ENCODE data around the gene PCNX2.

Gene PCNX2

GRCh38 chr1:233022246-233022645 lies 273.3 kb downstream of the PCNX2 start:
- H3K9ac ChIP-seq (ENCODE audit: low read depth, low read length), result no peak overlapping the region
- peaks cover 8% of the 10 kb centered on the region; the same call in 1 of the 2 replicates for H3K4me1 ChIP-seq (ENCODE audit: insufficient read depth, low read length)
- peaks cover 26% of the 10 kb centered on the region; the same call in 1 of the 2 replicates for H3K36me3 ChIP-seq (ENCODE audit: insufficient read depth, low read depth, low read length)
- no peaks in the 10 kb centered on the region for H3K27me3 ChIP-seq (ENCODE audit: insufficient read depth, low read length)
- no peak overlapping the region for H3K27ac ChIP-seq (ENCODE audit: low read length)
- H3K9me3 ChIP-seq (ENCODE audit: insufficient read depth, low read depth, low read length), result no peaks in the 10 kb centered on the region
- H3K4me3 ChIP-seq (ENCODE audit: low read length), result no peak overlapping the region

- H3K4me1 ChIP-seq (ENCODE audit: insufficient read depth, low read length), result peaks cover 1% of the 10 kb centered on the region; the same call in 1 of the 2 replicates
- H3K9ac ChIP-seq (ENCODE audit: low read depth, low read length), result no peak overlapping the region
- no peak overlapping the region for H3K27ac ChIP-seq (ENCODE audit: low read length)
- no peak overlapping the region for H3K4me3 ChIP-seq (ENCODE audit: low read length)
- H3K27me3 ChIP-seq (ENCODE audit: insufficient read depth, low read length), result no peaks in the 10 kb centered on the region
- peaks cover 35% of the 10 kb centered on the region; the same call in 1 of the 2 replicates for H3K36me3 ChIP-seq (ENCODE audit: insufficient read depth, low read depth, low read length)
- H3K9me3 ChIP-seq (ENCODE audit: insufficient read depth, low read depth, low read length), result no peaks in the 10 kb centered on the region
Observed at GRCh38 chr1:233020426-233020825, 275.1 kb downstream of the PCNX2 start.

GRCh38 chr1:233019778-233020325 lies 275.7 kb downstream of the PCNX2 start:
- Histone ChIP-seq H3K4me3 (ENCODE audit: low read length) (no peak overlapping the region), H3K4me1 (ENCODE audit: insufficient read depth, low read length) (no peaks in the 10 kb centered on the region), H3K9ac (ENCODE audit: low read depth, low read length) (no peak overlapping the region), H3K36me3 (ENCODE audit: insufficient read depth, low read depth, low read length) (peaks cover 34% of the 10 kb centered on the region; the same call in 1 of the 2 replicates), H3K27ac (ENCODE audit: low read length) (no peak overlapping the region), H3K27me3 (ENCODE audit: insufficient read depth, low read length) (no peaks in the 10 kb centered on the region), H3K9me3 (ENCODE audit: insufficient read depth, low read depth, low read length) (no peaks in the 10 kb centered on the region)

- H3K36me3 ChIP-seq (ENCODE audit: insufficient read depth, low read depth, low read length), result peaks cover 37% of the 10 kb centered on the region; the same call in 1 of the 2 replicates
- H3K27me3 ChIP-seq (ENCODE audit: insufficient read depth, low read length), result no peaks in the 10 kb centered on the region
- no peak overlapping the region for H3K27ac ChIP-seq (ENCODE audit: low read length)
- H3K4me3 ChIP-seq (ENCODE audit: low read length), result no peak overlapping the region
- no peaks in the 10 kb centered on the region for H3K9me3 ChIP-seq (ENCODE audit: insufficient read depth, low read depth, low read length)
- no peaks in the 10 kb centered on the region for H3K4me1 ChIP-seq (ENCODE audit: insufficient read depth, low read length)
- no peak overlapping the region for H3K9ac ChIP-seq (ENCODE audit: low read depth, low read length)
Observed at GRCh38 chr1:233019083-233019482, 276.4 kb downstream of the PCNX2 start.

GRCh38 chr1:233016798-233017197 lies 278.7 kb downstream of the PCNX2 start:
- peaks cover 60% of the 10 kb centered on the region for H3K36me3 ChIP-seq (ENCODE audit: insufficient read depth, low read depth, low read length)
- no peak overlapping the region for H3K4me3 ChIP-seq (ENCODE audit: low read length)
- no peaks in the 10 kb centered on the region for H3K4me1 ChIP-seq (ENCODE audit: insufficient read depth, low read length)
- H3K9me3 ChIP-seq (ENCODE audit: insufficient read depth, low read depth, low read length), result no peaks in the 10 kb centered on the region
- H3K27me3 ChIP-seq (ENCODE audit: insufficient read depth, low read length), result no peaks in the 10 kb centered on the region
- H3K27ac ChIP-seq (ENCODE audit: low read length), result no peak overlapping the region
- H3K9ac ChIP-seq (ENCODE audit: low read depth, low read length), result no peak overlapping the region

- Histone ChIP-seq H3K9me3 (ENCODE audit: insufficient read depth, low read depth, low read length) (no peaks in the 10 kb centered on the region), H3K36me3 (ENCODE audit: insufficient read depth, low read depth, low read length) (peaks cover 65% of the 10 kb centered on the region), H3K4me3 (ENCODE audit: low read length) (no peak overlapping the region), H3K27ac (ENCODE audit: low read length) (no peak overlapping the region), H3K27me3 (ENCODE audit: insufficient read depth, low read length) (no peaks in the 10 kb centered on the region), H3K4me1 (ENCODE audit: insufficient read depth, low read length) (no peaks in the 10 kb centered on the region), H3K9ac (ENCODE audit: low read depth, low read length) (no peak overlapping the region)
Observed at GRCh38 chr1:233015965-233016364, 279.6 kb downstream of the PCNX2 start.

GRCh38 chr1:233012021-233012420 lies 283.5 kb downstream of the PCNX2 start:
- Histone ChIP-seq H3K9ac (ENCODE audit: low read depth, low read length) (no peak overlapping the region), H3K4me3 (ENCODE audit: low read length) (no peak overlapping the region)

GRCh38 chr1:233010146-233010545 lies 285.4 kb downstream of the PCNX2 start:
- Histone ChIP-seq H3K4me1 (ENCODE audit: insufficient read depth, low read length) (no peaks in the 10 kb centered on the region), H3K9me3 (ENCODE audit: insufficient read depth, low read depth, low read length) (no peaks in the 10 kb centered on the region), H3K9ac (ENCODE audit: low read depth, low read length) (no peak overlapping the region), H3K27ac (ENCODE audit: low read length) (no peak overlapping the region), H3K36me3 (ENCODE audit: insufficient read depth, low read depth, low read length) (peaks cover 41% of the 10 kb centered on the region), H3K27me3 (ENCODE audit: insufficient read depth, low read length) (no peaks in the 10 kb centered on the region), H3K4me3 (ENCODE audit: low read length) (no peak overlapping the region)

More at GRCh38 chr1:233012021-233012420, 283.5 kb downstream of the PCNX2 start:
- Histone ChIP-seq H3K27ac (ENCODE audit: low read length) (no peak overlapping the region), H3K27me3 (ENCODE audit: insufficient read depth, low read length) (no peaks in the 10 kb centered on the region), H3K4me1 (ENCODE audit: insufficient read depth, low read length) (no peaks in the 10 kb centered on the region), H3K36me3 (ENCODE audit: insufficient read depth, low read depth, low read length) (peaks cover 50% of the 10 kb centered on the region), H3K9me3 (ENCODE audit: insufficient read depth, low read depth, low read length) (no peaks in the 10 kb centered on the region)

- Histone ChIP-seq H3K9ac (ENCODE audit: low read depth, low read length) (no peak overlapping the region), H3K4me1 (ENCODE audit: insufficient read depth, low read length) (no peaks in the 10 kb centered on the region), H3K36me3 (ENCODE audit: insufficient read depth, low read depth, low read length) (peaks cover 10% of the 10 kb centered on the region; the same call in 1 of the 2 replicates), H3K27ac (ENCODE audit: low read length) (no peak overlapping the region), H3K9me3 (ENCODE audit: insufficient read depth, low read depth, low read length) (no peaks in the 10 kb centered on the region), H3K4me3 (ENCODE audit: low read length) (no peak overlapping the region), H3K27me3 (ENCODE audit: insufficient read depth, low read length) (no peaks in the 10 kb centered on the region)
Observed at GRCh38 chr1:233006541-233006973, 289.0 kb downstream of the PCNX2 start.

- Histone ChIP-seq H3K4me3 (ENCODE audit: low read length) (no peak overlapping the region), H3K27me3 (ENCODE audit: insufficient read depth, low read length) (no peaks in the 10 kb centered on the region), H3K36me3 (ENCODE audit: insufficient read depth, low read depth, low read length) (peaks cover 8% of the 10 kb centered on the region; the same call in 1 of the 2 replicates), H3K4me1 (ENCODE audit: insufficient read depth, low read length) (no peaks in the 10 kb centered on the region), H3K9ac (ENCODE audit: low read depth, low read length) (no peak overlapping the region), H3K9me3 (ENCODE audit: insufficient read depth, low read depth, low read length) (no peaks in the 10 kb centered on the region), H3K27ac (ENCODE audit: low read length) (no peak overlapping the region)
Observed at GRCh38 chr1:233006108-233006507, 289.4 kb downstream of the PCNX2 start.

- Histone ChIP-seq H3K9ac (ENCODE audit: low read depth, low read length) (no peak overlapping the region), H3K27me3 (ENCODE audit: insufficient read depth, low read length) (no peaks in the 10 kb centered on the region), H3K9me3 (ENCODE audit: insufficient read depth, low read depth, low read length) (no peaks in the 10 kb centered on the region), H3K4me1 (ENCODE audit: insufficient read depth, low read length) (no peaks in the 10 kb centered on the region), H3K36me3 (ENCODE audit: insufficient read depth, low read depth, low read length) (peaks cover 11% of the 10 kb centered on the region; the same call in 1 of the 2 replicates), H3K4me3 (ENCODE audit: low read length) (no peak overlapping the region), H3K27ac (ENCODE audit: low read length) (no peak overlapping the region)
Observed at GRCh38 chr1:233005703-233006102, 289.8 kb downstream of the PCNX2 start.

- Histone ChIP-seq H3K9me3 (ENCODE audit: insufficient read depth, low read depth, low read length) (no peaks in the 10 kb centered on the region), H3K4me1 (ENCODE audit: insufficient read depth, low read length) (no peaks in the 10 kb centered on the region), H3K27ac (ENCODE audit: low read length) (no peak overlapping the region), H3K27me3 (ENCODE audit: insufficient read depth, low read length) (no peaks in the 10 kb centered on the region), H3K4me3 (ENCODE audit: low read length) (no peak overlapping the region), H3K9ac (ENCODE audit: low read depth, low read length) (no peak overlapping the region), H3K36me3 (ENCODE audit: insufficient read depth, low read depth, low read length) (peaks cover 17% of the 10 kb centered on the region; the same call in 1 of the 2 replicates)
Observed at GRCh38 chr1:233005156-233005555, 290.4 kb downstream of the PCNX2 start.
